OCI-M1 (cell line): ENCODE results near the gene MAN2A2.
A peak's percentile ranks its signal among the peaks of the same experiment; 100 is the strongest.

ENCODE experiments used
- DNase-seq: peaks from one replicate; lab custom pipeline; 2025; lab: John Stamatoyannopoulos, UW

The MAN2A2 gene

DNA sequence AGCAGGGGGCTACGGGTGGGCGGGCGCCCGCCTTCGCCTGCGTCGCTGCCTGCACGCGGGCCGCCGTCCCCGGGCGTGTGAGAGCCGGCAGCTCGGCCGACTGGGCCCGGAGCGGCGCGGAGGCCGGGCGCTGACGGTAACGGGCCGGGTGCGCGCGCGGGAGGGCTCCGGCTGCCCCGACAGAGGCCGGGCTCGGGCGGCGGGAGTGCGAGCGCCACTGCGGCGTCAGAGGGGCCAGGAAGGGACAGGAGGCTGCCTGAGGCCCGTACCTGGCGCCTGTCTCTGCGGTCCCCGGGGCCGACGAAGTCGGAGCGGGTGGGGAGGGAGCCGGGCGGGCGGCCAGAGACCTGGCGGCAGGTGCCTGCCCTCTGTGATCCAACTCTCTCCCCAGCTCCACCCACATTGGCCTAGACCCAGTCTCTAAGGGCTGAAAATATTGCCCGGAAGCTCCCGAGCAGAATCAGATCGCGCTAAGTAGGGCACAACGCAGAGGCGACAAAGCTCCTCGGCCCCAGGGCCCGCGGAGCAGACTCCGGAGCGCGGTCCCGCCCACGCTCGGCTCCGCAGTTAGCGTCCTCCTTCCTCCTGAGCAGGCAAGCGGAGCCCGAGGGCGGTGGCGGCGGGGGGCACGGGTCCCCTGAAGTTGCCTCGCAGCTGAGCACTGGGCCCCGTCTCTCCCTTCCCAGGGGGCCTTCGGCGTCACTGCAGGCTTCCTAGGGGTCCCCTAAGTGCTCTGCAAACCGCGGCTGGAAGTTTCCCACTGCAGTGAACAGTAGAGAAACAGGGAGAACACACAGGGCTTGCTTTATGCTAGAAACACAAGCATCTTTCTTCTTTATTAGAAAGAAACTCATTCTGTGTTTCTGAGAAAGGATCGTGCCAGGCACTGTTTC lies at the start of gene MAN2A2:
Gene MAN2A2 (plus strand): TSS at position 463 of the 893 bp plus-strand sequence. CDS start 906 bp downstream, outside the sequence.
- peak; percentile 84 for DNase-seq

DNA sequence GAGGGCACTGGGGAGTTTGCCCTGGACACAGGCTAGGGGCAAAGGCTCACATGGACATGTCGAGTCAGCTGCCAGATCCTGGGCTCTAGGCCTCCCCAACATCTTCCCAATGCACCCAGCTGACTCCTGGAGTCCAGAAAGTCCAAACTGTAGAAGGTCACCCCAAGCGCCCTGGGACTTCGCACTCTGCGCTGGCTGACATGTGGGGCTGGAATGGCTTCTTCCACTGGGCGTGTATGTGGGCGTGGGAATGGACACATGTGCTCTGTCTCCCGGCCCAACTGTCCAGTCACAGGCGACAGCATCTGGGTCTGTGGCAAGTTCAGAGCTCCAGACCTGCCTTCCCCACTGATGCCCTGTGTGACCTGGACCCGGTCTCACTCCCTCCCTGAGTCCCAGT lies 48.0 kb upstream of the MAN2A2 start:
- no peak for DNase-seq

DNA sequence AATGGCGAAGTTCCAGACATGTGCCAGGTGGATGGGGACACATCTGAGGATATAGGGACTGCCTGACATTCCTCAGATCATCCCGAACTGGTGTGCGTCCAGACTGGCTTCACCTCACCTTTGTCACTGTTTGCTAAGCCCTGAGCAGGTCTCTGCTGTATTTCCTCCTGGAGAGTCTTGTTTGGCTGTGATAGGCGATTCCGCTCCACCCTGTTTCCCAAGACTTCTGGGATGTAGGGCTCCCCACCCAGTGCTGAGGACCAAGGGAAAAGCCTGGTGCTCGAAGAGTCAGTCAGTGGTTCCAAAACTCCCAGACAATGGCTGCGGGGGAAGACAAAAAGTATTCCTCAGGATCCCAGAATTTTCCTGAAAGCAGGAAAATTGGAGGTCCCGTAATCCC lies 45.8 kb upstream of the MAN2A2 start:
- no peak for DNase-seq

DNA sequence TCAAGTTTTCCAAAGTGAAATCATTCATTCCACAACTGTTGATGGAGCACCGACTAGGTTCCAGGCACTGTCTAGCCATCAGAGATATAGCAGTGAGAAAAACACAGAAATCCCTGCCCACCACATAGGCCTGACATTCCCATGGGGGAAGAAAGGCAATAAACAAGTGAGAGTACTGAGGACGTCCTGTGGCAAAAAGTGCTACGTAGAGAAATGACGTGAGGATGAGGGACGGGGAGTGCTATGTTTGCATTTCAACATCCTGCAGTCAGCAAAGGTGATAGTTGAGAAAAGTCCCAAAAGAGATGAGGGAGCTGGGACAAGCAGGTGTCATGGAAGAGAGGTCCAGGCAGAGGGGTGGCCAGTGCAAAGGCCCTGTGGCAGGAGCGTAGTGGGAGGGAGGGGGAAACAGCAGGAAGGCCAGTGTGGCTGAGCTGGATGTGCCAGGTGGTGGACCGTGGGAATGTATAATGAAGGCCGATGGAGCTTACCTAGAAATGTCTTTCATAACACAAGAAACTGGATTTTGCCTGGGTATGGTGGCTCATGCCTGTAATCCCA lies 45.1 kb upstream of the MAN2A2 start:
- no peak for DNase-seq

DNA sequence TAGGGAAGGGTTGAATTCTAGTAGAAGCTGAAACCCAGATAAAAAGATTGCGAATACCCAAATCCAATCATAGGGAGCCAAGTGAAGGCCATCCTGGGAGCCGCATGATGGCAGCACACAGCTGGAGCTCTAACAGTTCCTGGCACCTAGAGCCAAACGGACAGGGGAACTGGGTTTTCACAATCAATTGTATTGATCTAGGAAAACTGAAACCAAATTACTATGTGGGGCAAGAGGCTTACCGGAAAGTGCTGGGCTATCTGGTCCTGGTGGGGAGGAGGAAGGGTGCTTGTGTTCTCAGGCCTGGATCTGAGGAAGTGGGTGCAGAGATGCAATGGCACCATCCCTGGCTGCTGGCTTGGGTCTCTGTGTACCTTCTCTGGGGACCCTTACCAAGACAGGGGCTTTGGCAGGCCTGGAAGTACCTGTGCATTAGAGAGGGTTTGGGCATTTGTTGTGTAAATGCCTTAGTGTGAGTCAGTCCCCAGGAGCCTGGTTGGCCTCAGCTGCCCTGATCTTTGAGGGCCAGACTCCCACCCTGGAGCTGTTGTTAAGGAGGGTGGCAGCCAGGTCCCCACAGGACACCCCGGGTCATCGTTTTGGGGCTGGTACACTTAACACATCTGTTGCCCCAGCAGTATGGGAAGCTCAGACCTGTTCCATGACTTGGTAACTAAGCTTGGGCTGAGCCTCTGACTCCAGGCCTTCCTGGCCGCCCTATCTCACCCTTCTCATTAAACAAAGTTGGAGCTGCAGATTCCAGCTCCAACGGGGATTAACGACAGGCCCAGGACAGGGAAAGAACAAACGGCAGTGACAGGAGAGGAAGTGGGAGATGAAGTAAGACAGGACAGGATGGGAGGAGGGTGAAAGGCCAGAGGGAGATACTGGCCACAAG lies 43.6 kb upstream of the MAN2A2 start:
- DNase-seq: peak; percentile 86

DNA sequence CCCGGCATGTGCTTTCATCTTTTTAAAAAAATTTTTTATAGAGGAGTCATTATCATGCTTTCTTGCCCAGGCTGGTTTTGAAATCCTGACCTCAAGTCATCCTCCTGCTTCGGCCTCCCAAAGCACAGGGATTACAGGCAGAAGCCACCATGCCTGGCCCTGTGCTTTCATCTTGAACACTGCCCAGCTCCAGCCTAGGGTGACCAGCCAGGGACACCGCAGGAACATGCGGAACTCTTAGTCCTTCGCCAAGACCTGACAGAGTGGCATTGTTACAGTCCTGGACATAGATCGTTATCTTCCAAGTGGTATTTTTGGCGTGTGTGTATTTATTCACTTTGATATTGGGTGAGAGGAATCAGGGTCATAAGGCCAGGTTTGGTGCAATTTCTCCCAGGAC lies 42.7 kb upstream of the MAN2A2 start:
- DNase-seq: no peak

DNA sequence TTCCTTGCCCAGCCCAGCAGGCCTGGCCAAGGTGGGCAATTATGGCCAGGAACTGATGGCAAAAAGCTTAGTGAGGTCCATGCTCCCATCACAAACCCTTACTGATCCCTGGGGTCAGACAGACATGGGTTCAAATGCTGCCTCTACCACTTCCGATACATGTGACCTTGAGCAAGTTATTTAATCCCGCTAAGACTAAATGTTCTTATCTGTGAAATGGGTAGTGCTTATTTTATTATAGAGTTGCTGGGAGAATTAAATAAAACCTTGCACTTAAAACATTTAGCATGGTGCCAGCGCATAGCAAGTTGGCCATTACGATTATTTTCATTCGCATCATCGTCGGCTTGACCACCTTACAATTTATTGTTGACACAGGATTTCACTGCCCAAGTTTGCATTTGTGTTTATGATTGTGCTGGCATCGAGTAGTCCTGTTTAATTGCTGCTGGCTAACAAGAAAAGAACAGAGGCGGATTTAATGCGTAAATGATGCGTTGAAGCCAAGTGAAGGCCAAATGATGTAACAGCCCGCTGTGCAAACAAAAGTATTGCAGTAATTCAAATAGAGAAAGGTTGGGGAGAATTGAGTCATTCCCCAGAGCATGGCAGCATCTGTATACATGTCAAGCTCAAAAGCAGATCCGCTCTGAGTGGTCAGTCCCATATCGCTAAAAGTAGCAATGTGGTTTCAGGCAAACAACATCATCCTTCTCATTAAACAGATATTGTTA lies 42.0 kb upstream of the MAN2A2 start:
- no peak for DNase-seq

DNA sequence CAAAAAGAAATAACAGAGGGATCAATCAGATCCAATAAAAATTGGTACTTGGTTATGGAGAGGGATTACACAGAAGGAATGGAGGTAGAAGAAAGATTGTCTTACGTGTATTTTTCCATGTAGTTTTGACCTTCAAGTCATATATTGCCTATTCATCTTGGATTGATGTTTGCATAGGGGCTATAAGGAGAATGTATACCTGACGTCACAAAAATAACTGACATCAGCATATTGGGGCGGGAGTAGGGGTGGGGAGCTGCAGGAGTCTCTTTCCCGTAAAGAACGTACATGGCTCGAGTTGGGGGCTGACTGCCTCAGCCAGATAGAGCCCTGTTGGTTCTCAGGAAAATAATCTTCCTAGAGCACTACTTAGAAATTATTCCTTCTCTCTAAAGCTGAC lies 40.6 kb upstream of the MAN2A2 start:
- DNase-seq: no peak

DNA sequence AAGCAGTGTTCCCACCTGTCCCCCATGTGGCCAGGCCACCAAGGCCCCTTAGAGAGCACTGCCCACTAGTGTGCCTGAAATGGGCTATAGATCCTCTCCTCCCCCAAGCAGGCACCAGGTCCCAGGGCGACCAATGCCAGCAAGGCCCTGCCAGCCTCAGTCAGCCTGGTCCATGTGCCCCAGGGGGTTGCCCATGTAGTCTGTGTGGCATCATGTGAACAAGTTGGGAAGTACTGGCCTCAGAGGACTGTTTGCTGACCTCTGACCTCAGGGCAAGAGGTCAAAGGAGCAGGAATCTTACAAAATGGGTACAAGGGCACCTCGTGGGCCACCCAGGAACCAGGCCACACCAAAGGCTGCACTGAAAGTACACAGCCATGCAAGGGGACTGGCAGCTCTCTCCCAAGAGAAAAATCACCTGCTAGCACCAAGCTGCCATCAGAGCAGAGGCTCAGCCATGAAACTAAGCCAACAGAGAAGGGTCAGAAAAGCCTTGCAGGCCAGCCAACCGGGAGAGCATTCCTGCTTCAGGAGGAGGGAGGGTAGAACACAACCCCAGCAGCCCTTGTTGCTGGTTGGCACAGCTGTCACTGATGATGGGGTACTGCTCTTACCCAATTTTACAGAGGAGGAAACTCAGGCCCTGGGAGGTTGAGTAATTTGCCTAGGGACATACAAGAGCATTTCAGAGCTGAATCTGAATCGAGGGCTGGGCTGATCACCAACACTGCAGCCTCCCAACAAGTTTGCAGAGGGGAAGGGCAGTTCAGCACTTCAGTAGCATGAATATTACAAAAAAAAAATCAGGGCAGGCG lies 39.9 kb upstream of the MAN2A2 start:
- DNase-seq: no peak

DNA sequence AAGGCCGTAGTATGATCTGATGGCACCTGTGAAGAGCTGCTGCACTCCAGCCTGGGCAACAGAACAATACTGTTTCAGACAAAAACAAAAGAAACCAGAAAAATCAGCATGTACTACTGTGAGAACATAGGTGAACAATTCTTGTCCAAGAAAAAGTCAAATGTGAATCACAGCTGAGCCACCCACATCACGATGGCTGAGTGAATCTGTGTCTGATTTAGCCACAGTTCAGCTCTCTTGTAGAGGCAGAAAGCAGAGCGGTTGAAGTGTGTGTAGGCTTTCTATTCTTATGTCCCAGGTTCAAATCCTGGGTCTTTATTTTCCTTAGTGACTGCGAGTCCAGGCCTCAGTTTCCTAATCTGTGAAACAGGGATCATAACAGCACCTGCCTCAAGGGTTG lies 39.1 kb upstream of the MAN2A2 start:
- no peak for DNase-seq

DNA sequence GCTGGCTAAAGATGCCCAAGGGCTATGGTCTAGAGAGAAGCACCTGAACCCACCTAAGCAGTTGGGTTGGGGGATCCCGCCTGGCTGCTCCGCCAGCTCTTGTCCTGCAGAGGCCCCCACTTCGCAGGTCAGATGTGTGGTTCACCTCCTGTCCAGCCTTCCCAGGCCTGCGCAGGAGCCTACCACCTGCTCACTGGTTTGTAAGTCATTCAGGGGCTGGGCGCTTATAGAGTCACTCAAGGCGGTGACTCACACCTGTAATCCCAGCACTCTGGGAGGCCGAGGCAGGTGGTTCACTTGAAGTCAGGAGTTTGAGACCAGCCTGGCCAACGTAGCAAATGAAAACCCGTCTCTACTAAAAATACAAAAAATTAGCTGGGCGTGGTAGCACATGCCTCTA lies 38.6 kb upstream of the MAN2A2 start:
- DNase-seq: no peak

DNA sequence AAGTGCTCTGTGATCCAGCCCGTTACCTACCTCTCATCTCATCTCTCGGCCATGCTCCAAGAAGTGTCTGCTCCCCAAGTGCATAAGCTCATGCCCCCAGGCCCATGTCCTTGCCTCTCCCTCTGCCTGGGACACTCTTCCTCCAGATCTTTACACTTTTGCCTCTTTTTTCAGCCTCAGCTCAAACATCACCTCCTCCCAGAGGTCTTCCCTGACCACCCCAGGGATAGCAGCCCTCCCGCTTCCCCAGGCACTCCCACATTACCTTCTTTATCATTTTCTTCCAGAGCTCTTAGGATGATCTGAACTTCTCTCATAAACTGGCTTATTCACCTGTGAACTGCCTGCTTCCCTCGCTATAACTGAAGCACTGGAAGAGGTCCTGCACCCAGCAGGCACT lies 37.4 kb upstream of the MAN2A2 start:
- no peak for DNase-seq

DNA sequence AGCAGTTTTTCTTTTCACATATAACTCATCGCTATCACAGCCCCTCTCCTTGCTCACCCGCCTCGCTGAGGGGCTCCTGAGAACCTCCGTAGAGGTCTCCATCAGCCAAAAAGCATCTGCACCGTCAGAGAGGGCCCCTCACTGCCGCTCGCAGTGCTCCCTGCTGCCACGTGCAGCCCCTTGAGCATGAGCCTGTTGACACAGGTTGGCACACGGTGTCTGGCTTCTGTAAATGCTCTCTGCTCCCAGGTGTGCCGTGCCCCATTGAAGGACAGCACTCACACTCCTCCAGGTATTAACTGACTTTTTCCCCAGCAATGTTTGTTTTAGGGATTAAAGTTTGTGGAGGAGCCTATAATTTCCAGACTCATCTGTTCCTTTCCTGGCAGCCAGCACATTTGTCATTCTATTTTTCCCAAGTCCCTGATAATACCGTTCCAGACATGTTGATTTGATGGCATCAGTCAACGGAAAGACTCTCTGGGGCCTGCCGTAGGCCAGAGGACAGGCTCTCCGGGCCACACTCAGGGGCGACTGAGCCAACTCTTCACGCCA lies 36.9 kb upstream of the MAN2A2 start:
- DNase-seq: no peak

DNA sequence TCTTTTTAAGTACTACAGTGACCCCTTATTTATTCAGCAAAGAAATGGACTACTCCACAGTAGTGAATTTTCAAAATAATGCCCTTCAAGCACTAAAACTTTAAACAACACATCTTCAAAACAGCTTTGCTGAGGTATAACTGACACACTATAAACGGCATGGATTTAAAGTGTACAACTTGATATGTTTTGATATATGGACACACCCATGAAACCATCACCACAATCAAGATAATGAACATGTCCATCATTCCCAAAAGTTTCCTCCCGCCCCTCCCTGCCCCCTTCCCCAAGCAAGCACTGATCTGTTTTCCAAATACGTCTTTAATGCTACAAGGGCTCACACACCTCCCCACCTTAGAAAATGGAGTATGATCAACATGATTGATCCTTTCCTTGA lies 36.3 kb upstream of the MAN2A2 start:
- peak; percentile 15 for DNase-seq

DNA sequence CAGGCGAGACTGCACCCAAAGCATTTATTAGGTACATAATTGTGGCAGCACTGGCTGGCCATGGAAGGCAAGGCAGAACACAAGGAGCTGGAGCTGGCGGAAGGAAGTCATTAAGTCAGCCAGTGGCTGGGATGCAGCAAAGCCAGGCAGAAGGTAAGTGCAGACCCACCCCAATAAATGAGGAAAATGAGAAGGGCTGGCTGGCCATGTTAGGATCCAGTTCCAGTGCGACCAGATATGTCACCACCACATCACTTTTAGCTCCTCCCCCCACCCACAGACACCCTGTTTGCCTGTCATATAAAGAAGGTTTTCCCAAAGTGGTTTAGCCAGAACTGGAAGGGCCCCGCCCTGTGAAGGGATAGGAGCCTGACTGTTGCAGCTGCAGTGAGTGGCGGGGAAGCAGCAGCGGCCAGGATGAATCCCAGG lies 34.8 kb upstream of the MAN2A2 start, which contains the start of gene FURIN:
Gene FURIN (plus strand): TSS at position 328 of the 429 bp plus-strand sequence. CDS start 7,153 bp downstream, outside the sequence.
- DNase-seq: peak; percentile 42

DNA sequence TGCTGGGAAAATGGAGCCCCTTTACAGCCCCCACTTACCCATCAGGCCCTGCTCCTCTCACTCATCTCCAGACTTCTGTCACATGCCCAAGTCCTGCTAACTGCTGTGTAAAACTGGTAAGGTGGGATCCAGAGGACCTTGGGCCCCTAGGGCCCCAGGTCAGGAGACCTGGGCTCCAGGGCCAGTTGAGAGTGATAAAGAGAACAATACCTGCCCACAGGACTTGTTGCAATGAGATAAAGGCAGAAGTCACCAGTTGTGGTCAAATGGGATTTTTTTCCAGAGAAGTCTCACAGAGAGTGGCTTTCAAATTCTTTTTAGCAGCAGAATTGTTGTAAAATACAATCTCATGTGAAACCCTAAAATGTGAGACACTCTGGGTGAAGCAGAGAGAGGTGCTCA lies 34.0 kb upstream of the MAN2A2 start:
- peak; percentile 94 for DNase-seq

DNA sequence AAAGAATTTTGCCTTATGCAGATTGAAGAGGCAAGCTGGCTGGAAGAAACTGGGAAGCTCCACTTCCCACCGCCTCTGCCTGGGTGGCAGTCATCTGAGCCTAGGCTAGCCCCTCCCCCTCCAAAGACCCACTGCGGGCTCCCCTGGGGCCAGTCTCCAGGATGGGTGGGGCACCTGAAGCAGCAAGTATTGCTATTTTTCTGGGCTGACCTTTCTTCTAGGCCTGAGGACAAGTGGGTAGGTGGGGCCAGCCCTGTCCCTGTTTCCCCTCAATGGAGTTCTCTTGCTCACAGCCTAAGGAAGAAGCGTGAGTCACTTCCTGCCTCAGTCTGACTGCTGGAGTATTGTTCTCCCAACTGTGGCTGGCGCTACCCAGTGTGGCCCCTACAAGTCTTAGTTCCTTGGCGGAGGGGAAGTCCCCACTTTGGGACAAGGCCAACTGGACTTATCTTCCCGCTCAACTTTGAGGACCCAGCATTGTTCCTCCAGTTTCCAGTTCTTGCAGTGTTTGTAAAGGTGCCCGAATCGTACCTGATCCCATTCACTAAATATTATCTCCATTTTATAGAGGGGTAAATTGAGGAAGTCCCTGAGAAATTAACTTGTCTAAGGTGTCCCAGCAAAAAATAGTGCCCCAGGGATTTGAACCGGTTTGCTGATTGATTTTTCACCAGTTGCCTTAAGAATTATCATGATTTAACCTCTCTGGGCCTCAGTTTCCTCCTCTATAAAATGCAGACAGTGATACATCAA lies 33.3 kb upstream of the MAN2A2 start:
- DNase-seq: peak; percentile 94

DNA sequence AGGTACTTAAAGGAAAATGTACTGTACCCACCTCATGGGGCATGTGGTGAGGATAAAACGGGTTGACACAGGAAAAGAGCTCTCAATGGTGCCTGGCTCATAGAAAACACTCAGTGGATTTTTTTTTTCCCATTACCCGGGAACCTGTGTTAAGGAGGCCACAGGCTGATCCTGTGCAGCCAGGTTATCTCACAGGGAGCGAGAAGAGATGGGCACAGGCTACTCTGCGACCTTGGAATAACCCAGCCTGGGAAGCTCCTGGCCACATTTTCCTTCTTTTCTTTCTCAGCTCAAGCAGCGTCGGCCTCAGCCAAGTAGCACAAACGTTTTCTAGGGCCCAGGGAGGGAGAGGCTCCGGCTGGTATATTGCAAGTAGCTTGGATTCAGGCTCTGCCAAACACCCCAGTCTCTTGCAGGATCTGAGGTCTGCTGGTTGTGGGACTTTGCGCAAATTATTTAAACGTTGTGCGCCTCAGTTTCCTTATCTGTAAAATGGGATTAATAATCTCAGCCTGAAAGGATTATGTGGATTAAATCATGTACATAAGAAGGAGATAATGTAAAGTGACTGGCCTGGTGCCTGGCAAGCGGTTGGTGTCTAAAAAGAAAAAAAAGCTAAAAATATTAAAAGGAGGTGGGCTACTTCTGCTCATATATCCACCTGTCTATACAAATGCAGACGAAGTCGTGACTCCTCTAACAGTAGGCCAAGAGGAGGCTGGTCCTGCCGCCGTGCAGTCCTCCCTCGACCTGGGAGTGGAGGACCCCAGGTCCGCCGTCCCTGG lies 32.6 kb upstream of the MAN2A2 start:
- peak; percentile 67 for DNase-seq

DNA sequence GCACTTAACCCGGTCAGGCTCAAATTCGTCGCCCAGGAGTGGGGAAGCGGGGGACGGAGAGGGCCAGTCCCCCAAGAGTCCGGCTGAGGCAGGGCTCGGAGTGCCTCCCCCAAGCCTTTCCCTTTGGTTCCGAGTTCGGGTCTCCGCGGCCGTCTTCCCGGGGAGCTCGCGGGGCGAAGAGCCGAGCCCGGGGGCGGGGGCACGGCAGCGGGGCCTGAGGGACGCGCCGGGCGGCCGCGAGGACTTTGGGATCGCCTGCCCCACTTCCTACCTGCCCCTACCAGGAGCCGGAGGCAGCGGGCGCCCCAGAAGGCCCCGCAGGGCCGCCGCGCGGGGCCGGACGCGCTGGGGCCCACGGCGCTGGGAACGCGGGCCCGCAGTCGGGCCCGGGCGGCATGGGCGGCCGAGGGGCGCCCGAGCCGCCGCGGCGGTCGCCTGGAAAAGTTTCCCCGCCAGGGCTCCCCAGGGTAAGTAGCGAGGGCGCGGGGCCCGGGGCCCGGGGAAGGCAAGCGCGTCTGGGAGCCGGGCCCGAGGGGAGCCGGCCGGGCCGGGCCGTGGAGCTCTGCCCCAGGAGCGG lies 31.9 kb upstream of the MAN2A2 start:
- DNase-seq: peak; percentile 62
